Suprapubic skin (tissue), 3 donors: ENCODE data around the gene NUDT13.
"Not testable (repeated sequence)": the region's sequence is repeated elsewhere in the genome, so short reads cannot be mapped to it uniquely, and the experiment has no call there.

Source experiments
- POLR2A ChIP-seq, 2 donors: fragments of 450-650 bp; IDR thresholded peaks; one replicate each; pipeline ENCODE4 v1.6.1; 2017; ENCODE audit warnings: antibody characterized with exemption in 2 of 2, mild to moderate bottlenecking in 2 of 2, moderate library complexity in 2 of 2
- TF ChIP-seq, protein P1 (sequence below), 2 donors: fragments of 200-600 bp in 1 of 2; fragments of 450-650 bp in 1 of 2; sonication (generic) in 1 of 2; IDR thresholded peaks; one replicate each; pipeline ENCODE4 v1.5.1; 2016 to 2019; ENCODE audit warnings: antibody characterized with exemption in 2 of 2, mild to moderate bottlenecking in 1 of 2, moderate library complexity in 1 of 2

DNA sequence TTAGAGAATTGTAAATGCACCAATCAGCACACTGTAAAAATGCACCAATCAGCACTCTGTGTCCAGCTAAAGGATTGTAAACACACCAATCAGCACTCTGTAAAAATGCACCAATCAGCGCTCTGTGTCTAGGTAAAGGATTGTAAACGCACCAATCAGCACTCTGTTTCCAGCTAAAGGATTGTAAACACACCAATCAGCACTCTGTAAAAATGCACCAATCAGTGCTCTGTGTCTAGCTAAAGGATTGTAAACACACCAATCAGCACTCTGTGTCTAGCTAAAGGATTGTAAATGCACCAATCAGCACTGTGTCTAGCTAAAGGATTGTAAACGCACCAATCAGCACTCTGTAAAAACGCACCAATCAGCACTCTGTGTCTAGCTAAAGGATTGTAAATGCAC is 1.0 kb upstream of the NUDT13 start:
- TF ChIP-seq, protein P1, sequence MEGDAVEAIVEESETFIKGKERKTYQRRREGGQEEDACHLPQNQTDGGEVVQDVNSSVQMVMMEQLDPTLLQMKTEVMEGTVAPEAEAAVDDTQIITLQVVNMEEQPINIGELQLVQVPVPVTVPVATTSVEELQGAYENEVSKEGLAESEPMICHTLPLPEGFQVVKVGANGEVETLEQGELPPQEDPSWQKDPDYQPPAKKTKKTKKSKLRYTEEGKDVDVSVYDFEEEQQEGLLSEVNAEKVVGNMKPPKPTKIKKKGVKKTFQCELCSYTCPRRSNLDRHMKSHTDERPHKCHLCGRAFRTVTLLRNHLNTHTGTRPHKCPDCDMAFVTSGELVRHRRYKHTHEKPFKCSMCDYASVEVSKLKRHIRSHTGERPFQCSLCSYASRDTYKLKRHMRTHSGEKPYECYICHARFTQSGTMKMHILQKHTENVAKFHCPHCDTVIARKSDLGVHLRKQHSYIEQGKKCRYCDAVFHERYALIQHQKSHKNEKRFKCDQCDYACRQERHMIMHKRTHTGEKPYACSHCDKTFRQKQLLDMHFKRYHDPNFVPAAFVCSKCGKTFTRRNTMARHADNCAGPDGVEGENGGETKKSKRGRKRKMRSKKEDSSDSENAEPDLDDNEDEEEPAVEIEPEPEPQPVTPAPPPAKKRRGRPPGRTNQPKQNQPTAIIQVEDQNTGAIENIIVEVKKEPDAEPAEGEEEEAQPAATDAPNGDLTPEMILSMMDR (IDR thresholded peaks at IDR 0.05), result not testable (repeated sequence)
- TF ChIP-seq POLR2A (IDR thresholded peaks at IDR 0.05), result not testable (repeated sequence)
